A673 (cell line): Measurements from ENCODE around the gene PKIB. TPM values are rescaled to one million over a fixed set of nuclear protein-coding genes. Genes with fewer than 3 reads are reported as not detected.

Experiments used
- BruUV-seq: library from RNA; stranded (reverse); fragments of 400-500 nt; replicated peaks from 2 replicates; lab custom pipeline; 2021; lab: Mats Ljungman, UMichigan
- CTCF ChIA-PET: fragments of 300-600 bp; sonication (Branson Sonifier 250); formaldehyde crosslinking; loops from one replicate; lab custom pipeline; 2022; ENCODE audit warnings: antibody characterized with exemption; lab: Charles Lee
- POLR2A ChIA-PET: fragments of 300-600 bp; sonication (Branson Sonifier 250); formaldehyde crosslinking; loops from one replicate; lab custom pipeline; 2022; ENCODE audit warnings: antibody characterized with exemption; ENCODE audit not compliant: low non-redundant PET; lab: Charles Lee
- DNase-seq: peaks from one replicate; pipeline ENCODE4 v3.0.0-alpha.2; 2015; ENCODE audit warnings: low spot score
- H3K27ac ChIP-seq: fragments of 200-600 bp; sonication (generic); 2 replicates; pipeline ENCODE4 v1.5.1; 2016; ENCODE audit warnings: mixed run types, low read depth, mild to moderate bottlenecking, mixed read lengths, antibody characterized with exemption, low read length; ENCODE audit not compliant: poor library complexity, severe bottlenecking
- H3K27me3 ChIP-seq: fragments of 200-600 bp; sonication (generic); replicated peaks from 2 replicates; pipeline ENCODE4 v1.6.1; 2017; ENCODE audit warnings: mixed run types, low read depth, mild to moderate bottlenecking, mixed read lengths, antibody characterized with exemption, low read length; ENCODE audit not compliant: insufficient read depth, poor library complexity
- H3K36me3 ChIP-seq: fragments of 200-600 bp; sonication (generic); 2 replicates; pipeline ENCODE4 v1.6.1; 2016; ENCODE audit warnings: mixed run types, mild to moderate bottlenecking, mixed read lengths, antibody characterized with exemption, low read length; ENCODE audit not compliant: insufficient read depth, poor library complexity, severe bottlenecking
- H3K4me1 ChIP-seq: fragments of 200-600 bp; sonication (generic); 2 replicates; pipeline ENCODE4 v1.6.1; 2017; ENCODE audit warnings: mixed run types, mild to moderate bottlenecking, mixed read lengths, antibody characterized with exemption, low read length; ENCODE audit not compliant: insufficient read depth, poor library complexity, severe bottlenecking
- H3K4me3 ChIP-seq: fragments of 200-600 bp; sonication (generic); 2 replicates; pipeline ENCODE4 v1.5.1; 2016; ENCODE audit warnings: low read depth, mixed run types, mild to moderate bottlenecking, mixed read lengths, low read length; ENCODE audit not compliant: poor library complexity, severe bottlenecking
- H3K9me3 ChIP-seq: fragments of 200-600 bp; sonication (generic); 2 replicates; pipeline ENCODE4 v1.6.1; 2016; ENCODE audit warnings: mixed run types, low read depth, mild to moderate bottlenecking, mixed read lengths, antibody characterized with exemption, low read length; ENCODE audit not compliant: poor library complexity, severe bottlenecking
- CTCF ChIP-seq: fragments of 300-800, 200-600 bp; sonication (generic); conservative IDR thresholded peaks from 2 replicates; pipeline ENCODE4 v1.5.1; 2017; ENCODE audit warnings: low read depth, mild to moderate bottlenecking, antibody characterized with exemption, low read length, moderate library complexity, mixed read lengths
- EZH2 ChIP-seq: fragments of 200-600 bp; sonication (generic); IDR thresholded peaks from 2 replicates; pipeline ENCODE4 v1.6.1; 2017; ENCODE audit warnings: borderline replicate concordance, low read depth, mild to moderate bottlenecking, mixed read lengths, antibody characterized with exemption, low read length; ENCODE audit not compliant: poor library complexity, severe bottlenecking
- intact Hi-C: fragments of 100-400 bp; cut with micrococcal nuclease; formaldehyde crosslinking; loops from one replicate; pipeline ENCODE4 v1.10.0; 2022; ENCODE audit not compliant: unreplicated experiment
- total RNA-seq: library from RNA; stranded (reverse); gene quantifications from 2 replicates; pipeline ENCODE4 v1.2.3, GENCODE V29; 2021

Gene PKIB
- total RNA-seq, 1 experiment from 2014 or later, result 11.5 TPM

- Histone ChIP-seq H3K36me3 (no peaks in the 10 kb centered on the region), H3K4me3 (no peak overlapping the region), H3K27ac (no peak overlapping the region), H3K27me3 (no peaks in the 10 kb centered on the region), H3K4me1 (peaks cover 13% of the 10 kb centered on the region), H3K9me3 (no peaks in the 10 kb centered on the region)
- CTCF ChIA-PET, result no interaction called here
- BruUV-seq, result no TSS peak
- TF ChIP-seq EZH2, result no peak
- no peak for TF ChIP-seq CTCF
- POLR2A ChIA-PET, result no interaction called here
- DNase-seq, result no peak
- intact Hi-C loops, result no loop called here
Observed at GRCh38 chr6:122650403-122650802, 40.2 kb downstream of the PKIB start.

DNA sequence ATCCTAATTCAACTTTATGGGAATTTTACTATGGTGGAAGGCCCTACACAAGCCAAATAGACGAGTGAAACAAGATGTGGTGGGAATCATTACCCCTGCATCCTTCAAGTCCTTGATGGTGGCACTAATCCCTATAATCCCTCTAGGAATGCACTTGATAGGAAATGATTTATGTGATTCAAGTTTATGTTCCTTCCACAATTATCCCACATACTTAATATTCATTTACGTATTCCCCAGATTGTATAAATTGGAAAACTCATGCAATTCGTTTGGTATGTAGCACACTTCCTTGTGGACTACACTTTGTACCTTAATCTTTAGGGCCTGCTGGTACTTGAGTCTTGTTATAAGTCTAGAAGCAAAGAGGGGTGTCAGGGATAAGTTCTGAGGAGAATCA lies 40.8 kb downstream of the PKIB start:
- H3K36me3 ChIP-seq, result no peaks in the 10 kb centered on the region
- H3K27me3 ChIP-seq, result no peaks in the 10 kb centered on the region
- no peaks in the 10 kb centered on the region for H3K9me3 ChIP-seq
- BruUV-seq, result no TSS peak
- H3K4me1 ChIP-seq, result peaks cover 13% of the 10 kb centered on the region
- DNase-seq, result peak; percentile 52
- ChIA-PET CTCF (no interaction called here), POLR2A (no interaction called here)
- TF ChIP-seq CTCF (no peak), EZH2 (no peak)
- intact Hi-C loops, result no loop called here
- no peak overlapping the region for H3K4me3 ChIP-seq
- H3K27ac ChIP-seq, result no peak overlapping the region

DNA sequence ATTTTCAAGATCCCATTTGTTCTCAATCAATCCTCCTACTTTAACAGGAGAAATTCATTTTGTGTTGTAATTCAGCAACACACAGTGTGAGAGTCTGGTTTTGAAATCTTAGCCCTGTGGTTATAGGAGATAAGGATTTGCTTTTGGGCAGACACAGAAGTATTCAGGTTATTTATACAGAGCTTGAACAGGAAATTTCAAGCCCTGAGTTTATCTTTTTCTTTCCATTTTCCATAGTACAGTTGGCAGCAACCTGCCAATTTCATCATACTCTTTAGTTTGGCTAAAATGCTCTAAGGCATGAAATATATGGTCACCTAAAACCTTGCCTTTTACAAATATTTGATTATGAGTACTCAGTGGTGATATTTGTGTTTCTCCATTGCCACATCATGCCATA lies 41.4 kb downstream of the PKIB start:
- POLR2A ChIA-PET, result no interaction called here
- Histone ChIP-seq H3K9me3 (no peaks in the 10 kb centered on the region), H3K27ac (no peak overlapping the region), H3K36me3 (no peaks in the 10 kb centered on the region), H3K4me1 (peaks cover 13% of the 10 kb centered on the region), H3K27me3 (no peaks in the 10 kb centered on the region), H3K4me3 (no peak overlapping the region)
- CTCF ChIA-PET, result no interaction called here
- TF ChIP-seq CTCF (no peak), EZH2 (no peak)
- no peak for DNase-seq
- BruUV-seq, result no TSS peak
- intact Hi-C loops, result no loop called here
